GM04504 (cell line): ENCODE data around the gene LRRC3B.

Experiments
- DNase-seq: peaks from one replicate; pipeline ENCODE4 v3.0.0-alpha.2; 2012; ENCODE audit warnings: low read depth

The LRRC3B gene

DNA sequence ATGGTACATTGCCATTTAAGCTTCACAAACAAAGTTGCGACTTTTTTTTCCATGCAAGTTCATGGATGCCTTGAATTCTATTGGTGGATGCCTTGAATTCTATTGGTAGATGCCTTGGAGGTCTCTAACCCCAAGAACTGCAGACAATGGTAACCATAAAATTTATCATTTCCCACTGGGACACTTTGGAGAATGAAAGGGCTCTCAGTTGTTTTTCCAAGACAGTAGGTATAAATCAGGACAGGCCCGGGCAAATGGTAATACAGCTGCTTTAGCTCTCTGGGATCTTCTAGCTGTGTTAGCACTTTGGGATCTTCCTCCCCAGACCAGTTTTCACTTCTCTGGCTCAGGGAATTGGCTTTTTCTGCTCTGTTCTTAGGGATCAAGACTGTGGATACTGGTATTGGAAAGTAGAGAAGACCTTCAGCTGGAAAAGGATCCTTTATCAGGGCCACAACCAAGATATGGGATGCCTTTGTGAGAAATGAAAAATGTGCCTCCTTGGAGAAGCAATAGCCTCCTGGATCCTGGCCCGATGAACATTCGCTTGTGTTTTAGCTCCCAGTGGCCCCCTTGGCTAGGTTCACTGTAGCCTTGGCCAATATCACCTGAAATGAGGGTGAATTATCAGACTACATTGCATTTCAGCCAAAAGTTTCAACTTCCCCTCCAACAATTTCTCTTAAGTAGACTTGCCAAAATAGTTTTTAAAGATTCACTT, 8.3 kb downstream of the LRRC3B start:
- no peak for DNase-seq

GRCh38 chr3:26631390-26631738, 8.8 kb downstream of the LRRC3B start:
- DNase-seq: no peak

- no peak for DNase-seq
These were observed 12.0 kb downstream of the LRRC3B start for GRCh38 chr3:26634601-26635000.

- no peak for DNase-seq
These were observed 13.6 kb downstream of the LRRC3B start for GRCh38 chr3:26636096-26636727.

- DNase-seq: no peak
These were observed 15.1 kb downstream of the LRRC3B start for GRCh38 chr3:26637698-26638097.

GRCh38 chr3:26638113-26638512, 15.5 kb downstream of the LRRC3B start:
- DNase-seq: no peak

DNA sequence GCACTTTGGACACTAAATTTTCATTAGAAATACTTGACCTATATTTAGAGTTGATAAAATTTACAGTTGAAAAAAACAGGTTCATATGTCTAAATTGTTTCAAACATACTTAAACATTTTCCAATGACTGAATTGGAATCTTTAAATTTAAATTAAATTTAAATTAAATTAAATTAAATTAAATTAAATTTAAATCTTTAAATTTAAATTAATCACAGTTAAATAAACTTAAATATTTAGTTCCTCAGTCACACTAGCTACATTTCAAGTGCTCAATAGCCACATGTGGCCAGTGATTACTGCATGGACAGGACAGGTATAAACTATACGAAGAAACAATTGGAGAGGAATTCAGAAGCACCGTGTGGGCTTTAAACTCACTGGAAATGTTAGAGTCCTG, 16.8 kb downstream of the LRRC3B start:
- DNase-seq: no peak

DNA sequence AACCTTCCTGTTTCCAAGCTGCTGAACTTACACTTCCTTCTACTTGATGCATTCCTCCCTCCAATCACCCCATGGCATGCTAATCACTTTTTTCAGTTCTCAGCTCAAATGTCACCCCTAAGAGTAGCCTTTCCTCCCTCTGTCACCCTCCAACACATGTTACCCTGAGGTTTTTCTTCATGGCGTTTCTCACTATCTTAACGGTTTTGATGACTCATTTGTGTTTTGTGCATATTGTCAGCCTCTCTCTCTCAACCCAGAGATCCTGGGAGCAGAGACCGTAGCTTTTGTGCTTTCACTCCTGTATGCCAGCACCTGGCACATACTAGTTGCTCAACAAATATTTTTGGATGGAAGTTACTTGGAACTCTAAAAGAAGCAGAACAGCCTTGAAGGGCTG, 24.5 kb downstream of the LRRC3B start:
- DNase-seq: no peak

GRCh38 chr3:26648461-26648860, 25.9 kb downstream of the LRRC3B start:
- no peak for DNase-seq

GRCh38 chr3:26652164-26652563, 29.6 kb downstream of the LRRC3B start:
- no peak for DNase-seq

GRCh38 chr3:26653811-26654425, 31.3 kb downstream of the LRRC3B start:
- DNase-seq: no peak

DNA sequence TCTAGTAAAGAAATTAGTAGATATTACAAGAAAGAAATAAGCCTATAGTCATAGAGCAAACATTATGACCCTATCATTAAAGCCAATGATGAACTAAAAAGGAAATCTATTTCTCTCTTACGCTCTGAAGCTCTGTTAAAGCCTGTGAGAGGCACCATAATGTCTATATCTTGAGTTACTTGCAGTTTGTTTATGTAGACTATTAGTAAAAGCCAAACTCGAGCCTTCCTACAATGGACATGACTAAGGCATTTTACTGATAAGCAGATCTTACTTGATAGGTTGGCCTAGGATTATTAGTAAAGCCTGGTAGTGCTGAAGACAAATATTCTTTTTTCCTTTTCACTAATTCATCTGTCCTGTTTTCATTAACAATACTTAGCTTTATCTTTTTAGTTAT, 32.7 kb downstream of the LRRC3B start:
- DNase-seq: no peak

DNA sequence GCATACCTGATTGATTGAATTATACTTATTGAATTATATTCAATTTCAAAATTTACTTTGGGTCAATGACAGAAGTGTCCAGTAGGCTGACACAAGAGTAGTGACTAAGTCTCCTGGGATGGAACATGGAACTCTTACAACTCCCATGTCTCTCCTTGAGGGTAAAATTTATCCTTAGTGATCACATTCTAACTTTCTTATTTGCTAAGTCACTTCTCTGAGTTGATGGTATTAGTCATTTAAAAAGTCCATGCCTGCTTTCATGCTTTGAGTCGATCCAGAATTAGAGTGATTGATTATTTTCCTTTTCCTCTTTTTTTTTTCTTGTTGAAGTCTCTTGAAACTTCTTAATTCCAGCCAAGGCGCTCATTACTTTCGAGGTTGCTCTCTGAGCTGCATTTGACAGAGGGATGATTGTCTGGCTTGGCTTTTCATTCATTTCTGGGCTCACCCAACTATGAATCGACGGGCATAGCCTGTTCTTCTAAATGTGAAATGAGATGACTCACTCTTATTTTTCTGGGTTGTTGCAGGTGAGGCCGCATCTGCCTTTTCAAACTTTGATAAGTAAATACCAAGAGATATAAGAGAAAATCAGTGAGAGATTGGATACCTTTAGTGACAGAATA, 34.9 kb downstream of the LRRC3B start:
- no peak for DNase-seq

- no peak for DNase-seq
These were observed 45.6 kb downstream of the LRRC3B start for GRCh38 chr3:26668171-26668570.

- no peak for DNase-seq
These were observed 46.1 kb downstream of the LRRC3B start for GRCh38 chr3:26668696-26669095.

- no peak for DNase-seq
These were observed 52.8 kb downstream of the LRRC3B start for GRCh38 chr3:26675336-26675735.

- DNase-seq: no peak
These were observed 59.1 kb downstream of the LRRC3B start for GRCh38 chr3:26681632-26682031.

- DNase-seq: no peak
These were observed 59.8 kb downstream of the LRRC3B start for GRCh38 chr3:26682406-26682805.

DNA sequence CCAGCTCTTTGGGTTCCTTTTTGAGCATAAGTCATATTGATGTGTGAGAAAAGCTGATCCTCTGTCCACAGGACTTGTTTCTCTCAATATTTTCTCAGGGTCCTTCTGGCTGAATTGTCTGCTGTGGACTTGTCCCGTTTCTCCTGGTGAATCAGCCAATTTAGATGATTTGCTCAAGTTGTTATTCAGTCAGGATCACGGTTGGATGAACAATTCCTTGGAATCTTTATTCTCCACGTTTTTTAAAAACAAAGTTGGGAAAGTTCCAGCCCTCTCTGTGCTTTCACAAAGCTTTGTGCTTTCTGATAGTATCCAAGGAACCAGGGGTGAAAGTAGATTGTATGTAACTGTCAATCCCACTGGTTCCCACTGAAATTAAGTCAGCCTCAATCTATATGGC, 61.3 kb downstream of the LRRC3B start:
- DNase-seq: no peak

GRCh38 chr3:26687466-26687865, 64.9 kb downstream of the LRRC3B start:
- no peak for DNase-seq

- no peak for DNase-seq
These were observed 77.0 kb downstream of the LRRC3B start for GRCh38 chr3:26699553-26699952.

DNA sequence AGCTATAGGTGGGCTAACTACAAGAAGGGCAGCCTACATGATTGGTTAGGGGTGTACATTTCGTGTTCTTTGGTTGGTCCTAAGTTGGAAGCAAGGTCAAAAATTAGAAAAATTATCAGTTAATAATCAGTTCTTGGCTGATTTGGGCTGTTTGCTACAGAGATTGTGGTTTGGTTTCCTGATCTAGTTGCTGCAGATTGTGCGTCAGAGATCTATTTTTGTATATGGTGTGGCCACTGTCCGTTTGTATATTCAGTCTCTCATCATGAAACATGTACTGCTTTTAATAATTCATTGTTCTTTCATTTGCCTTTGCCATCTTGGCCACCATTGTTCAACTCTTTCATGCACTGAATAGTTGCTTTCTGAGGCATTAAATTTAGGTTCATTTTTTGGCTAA, 80.9 kb downstream of the LRRC3B start:
- no peak for DNase-seq

GRCh38 chr3:26704736-26705135, 82.2 kb downstream of the LRRC3B start:
- DNase-seq: no peak
